Neuronal stem cell (in vitro differentiated cells): ENCODE measurements around the gene COPS7A.
A peak's percentile ranks its signal among the peaks of the same experiment; 100 is the strongest.

Source experiments
- DNase-seq: peaks from one replicate; pipeline ENCODE4 v3.0.0-alpha.2; 2013; ENCODE audit warnings: low spot score
- H2AFZ ChIP-seq: one replicate; pipeline ENCODE4 v1.6.1; 2013; ENCODE audit warnings: mild to moderate bottlenecking, low read length, inconsistent platforms
- H2AK5ac ChIP-seq: 2 replicates; pipeline ENCODE4 v1.6.1; 2013; ENCODE audit warnings: low read depth, mild to moderate bottlenecking, inconsistent platforms, low read length, moderate library complexity, mixed read lengths
- H2BK120ac ChIP-seq: 2 replicates; pipeline ENCODE4 v1.6.1; 2013; ENCODE audit warnings: low read depth, mild to moderate bottlenecking, inconsistent platforms, low read length, moderate library complexity, mixed read lengths
- H2BK12ac ChIP-seq: one replicate; pipeline ENCODE4 v1.6.1; 2013; ENCODE audit warnings: low read length, inconsistent platforms
- H2BK15ac ChIP-seq: 2 replicates; pipeline ENCODE4 v1.6.1; 2013; ENCODE audit warnings: mild to moderate bottlenecking, low read length, inconsistent platforms, mixed read lengths
- H2BK5ac ChIP-seq: one replicate; pipeline ENCODE4 v1.6.1; 2013; ENCODE audit warnings: inconsistent platforms, mild to moderate bottlenecking, low read length, moderate library complexity
- H3K14ac ChIP-seq: one replicate; pipeline ENCODE4 v1.6.1; 2013; ENCODE audit warnings: low read length, inconsistent platforms
- H3K18ac ChIP-seq: 2 replicates; pipeline ENCODE4 v1.6.1; 2013; ENCODE audit warnings: low read length, inconsistent platforms
- H3K23ac ChIP-seq: 2 replicates; pipeline ENCODE4 v1.6.1; 2013; ENCODE audit warnings: low read depth, mild to moderate bottlenecking, mixed read lengths, low read length, inconsistent platforms; ENCODE audit not compliant: poor library complexity
- H3K27ac ChIP-seq: replicated peaks from 3 replicates; pipeline ENCODE4 v1.5.1; 2013; ENCODE audit warnings: low read length, inconsistent platforms
- H3K27me3 ChIP-seq, 3 experiments: 2 replicates each; pipeline ENCODE4 v1.6.1; 2013; ENCODE audit warnings: low read length in 3 of 3, mild to moderate bottlenecking in 2 of 3, inconsistent platforms in 1 of 3, low read depth in 1 of 3, mixed read lengths in 1 of 3, moderate library complexity in 1 of 3; ENCODE audit not compliant: control insufficient read depth in 3 of 3, insufficient read depth in 3 of 3
- H3K36me3 ChIP-seq, 2 donors: replicated peaks in 1 of 2; 2 replicates each; pipeline ENCODE4 v1.6.1; 2013; ENCODE audit warnings: low read length in 2 of 2; ENCODE audit not compliant: control insufficient read depth in 2 of 2, insufficient read depth in 2 of 2
- H3K4ac ChIP-seq: 2 replicates; pipeline ENCODE4 v1.6.1; 2013; ENCODE audit warnings: inconsistent platforms, mild to moderate bottlenecking, low read length, moderate library complexity
- H3K4me1 ChIP-seq, 2 donors: 1 replicate in 1 of 2; 2 replicates in 1 of 2; pipeline ENCODE4 v1.6.1; 2013; ENCODE audit warnings: low read length in 2 of 2, low read depth in 1 of 2; ENCODE audit not compliant: control insufficient read depth in 2 of 2, insufficient read depth in 1 of 2
- H3K4me2 ChIP-seq: one replicate; pipeline ENCODE4 v1.6.1; 2013; ENCODE audit warnings: mild to moderate bottlenecking, low read length, inconsistent platforms; ENCODE audit not compliant: insufficient read depth, poor library complexity, severe bottlenecking
- H3K4me3 ChIP-seq, 2 donors: 2 replicates each; pipeline ENCODE4 v1.5.1; 2013; ENCODE audit warnings: low read length in 2 of 2, mild to moderate bottlenecking in 2 of 2, inconsistent platforms in 1 of 2, moderate library complexity in 1 of 2
- H3K79me1 ChIP-seq: one replicate; pipeline ENCODE4 v1.6.1; 2013; ENCODE audit warnings: low read depth, mild to moderate bottlenecking, inconsistent platforms, low read length, moderate library complexity
- H3K9ac ChIP-seq: one replicate; pipeline ENCODE4 v1.6.1; 2013; ENCODE audit warnings: mild to moderate bottlenecking, low read depth, low read length, inconsistent platforms; ENCODE audit not compliant: poor library complexity
- H3K9me3 ChIP-seq, 2 donors: replicated peaks in 1 of 2; 2 replicates each; pipeline versions ENCODE3 to v1.6.1; 2013; ENCODE audit warnings: low read length in 2 of 2, mild to moderate bottlenecking in 2 of 2, inconsistent platforms in 1 of 2, low read depth in 1 of 2, mixed read lengths in 1 of 2, moderate library complexity in 1 of 2; ENCODE audit not compliant: control insufficient read depth in 2 of 2, insufficient read depth in 1 of 2
- H4K8ac ChIP-seq: one replicate; pipeline ENCODE4 v1.6.1; 2013; ENCODE audit warnings: low read depth, mild to moderate bottlenecking, inconsistent platforms, low read length, moderate library complexity
- H4K91ac ChIP-seq: one replicate; pipeline ENCODE4 v1.6.1; 2013; ENCODE audit warnings: low read length, low read depth, mild to moderate bottlenecking, inconsistent platforms; ENCODE audit not compliant: poor library complexity
- WGBS, 2 donors: extraction: QIAGEN DNeasy Blood & Tissue Kit; methylation state at CpG; one replicate each; pipeline ENCODE4 v1.1.7; 2013; ENCODE audit warnings: missing lambda C conversion rate in 2 of 2, mixed read lengths in 1 of 2; ENCODE audit not compliant: insufficient read length in 2 of 2, insufficient replicate concordance in 1 of 2; ENCODE audit errors: extremely low coverage in 2 of 2; 5-methylcytosine and 5-hydroxymethylcytosine counted together

COPS7A gene

DNA sequence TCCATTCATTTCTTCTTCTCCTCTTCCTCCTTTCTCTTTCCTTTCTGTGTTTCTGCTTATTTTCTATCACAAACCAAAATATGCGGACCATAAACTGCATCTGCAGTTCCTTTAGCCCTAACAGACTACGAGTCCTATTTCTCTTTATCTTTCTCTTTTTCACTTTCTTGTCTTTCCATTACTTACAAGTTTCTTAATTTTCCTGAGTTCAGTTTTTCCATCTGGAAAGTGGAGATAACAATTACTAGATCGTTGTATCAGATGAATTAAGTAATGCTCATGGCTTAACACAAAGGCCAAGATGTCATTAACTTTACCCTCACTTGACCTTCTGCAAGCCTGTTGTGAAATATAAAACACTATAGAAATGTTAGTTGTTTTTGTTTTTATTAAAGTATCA, 983 bp upstream of the COPS7A start:
- Histone ChIP-seq H3K4ac (no peak overlapping the region), H2AFZ (peak overlapping the region; percentile 84), H2BK12ac (no peak overlapping the region), H3K14ac (no peak overlapping the region), H3K27me3 (no peaks in the 10 kb centered on the region), H2AK5ac (no peak overlapping the region), H3K79me1 (no peaks in the 10 kb centered on the region), H3K23ac (no peak overlapping the region), H3K27ac (no peak overlapping the region), H4K8ac (no peak overlapping the region), H3K36me3 (peaks cover under 1 to 13% of the 10 kb centered on the region in 2 donors), H3K4me1 (peaks cover 3 to 5% of the 10 kb centered on the region in 2 donors), H3K4me3 (peak overlapping the region in 1 of 2 donors; percentile 76), H2BK120ac (no peak overlapping the region), H2BK5ac (no peak overlapping the region), H3K9ac (no peak overlapping the region), H2BK15ac (no peak overlapping the region), H3K18ac (no peak overlapping the region), H3K4me2 (no peak overlapping the region), H4K91ac (no peak overlapping the region), H3K9me3 (no peaks in the 10 kb centered on the region)
- DNase-seq, result no peak
- WGBS, 2 donors, result no CpG with 5 or more reads among the region's 3 CpGs

DNA sequence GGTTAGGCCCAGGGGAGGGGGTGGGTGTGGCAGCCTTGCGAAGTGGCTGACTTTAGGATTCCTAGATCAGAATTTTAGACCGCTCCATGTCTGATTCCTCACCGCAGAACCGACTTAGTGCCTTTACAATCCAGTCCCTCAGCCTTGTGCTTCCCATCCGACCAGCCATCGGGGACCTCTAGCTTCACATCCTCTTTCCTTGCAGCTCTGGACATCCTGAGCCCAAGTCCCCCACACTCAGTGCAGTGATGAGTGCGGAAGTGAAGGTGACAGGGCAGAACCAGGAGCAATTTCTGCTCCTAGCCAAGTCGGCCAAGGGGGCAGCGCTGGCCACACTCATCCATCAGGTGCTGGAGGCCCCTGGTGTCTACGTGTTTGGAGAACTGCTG, 557 bp downstream of the COPS7A start:
- H2BK12ac ChIP-seq, result peak overlapping the region; percentile 0
- H3K27ac ChIP-seq, result peak overlapping the region; percentile 82
- peak overlapping the region; percentile 88 for H3K4me2 ChIP-seq
- peaks cover 10 to 29% of the 10 kb centered on the region in 2 donors for H3K36me3 ChIP-seq
- H2BK5ac ChIP-seq, result no peak overlapping the region
- H3K9ac ChIP-seq, result peak overlapping the region; percentile 82
- no peak overlapping the region for H2BK15ac ChIP-seq
- WGBS, 2 donors, result no CpG with 5 or more reads among the region's 10 CpGs
- H3K18ac ChIP-seq, result peak overlapping the region; percentile 49
- peak overlapping the region; percentile 83 for H3K23ac ChIP-seq
- peak overlapping the region; percentile 76 to 80 for H3K4me3 ChIP-seq
- H2BK120ac ChIP-seq, result no peak overlapping the region
- peak overlapping the region; percentile 84 for H2AFZ ChIP-seq
- peak overlapping the region; percentile 13 for H2AK5ac ChIP-seq
- no peak overlapping the region for H4K91ac ChIP-seq
- no peak overlapping the region for H4K8ac ChIP-seq
- no peaks in the 10 kb centered on the region for H3K9me3 ChIP-seq
- H3K27me3 ChIP-seq, result no peaks in the 10 kb centered on the region
- H3K79me1 ChIP-seq, result peaks cover under 1% of the 10 kb centered on the region
- H3K4ac ChIP-seq, result no peak overlapping the region
- H3K4me1 ChIP-seq, result peaks cover 3 to 5% of the 10 kb centered on the region in 2 donors
- no peak for DNase-seq
- H3K14ac ChIP-seq, result peak overlapping the region; percentile 5

DNA sequence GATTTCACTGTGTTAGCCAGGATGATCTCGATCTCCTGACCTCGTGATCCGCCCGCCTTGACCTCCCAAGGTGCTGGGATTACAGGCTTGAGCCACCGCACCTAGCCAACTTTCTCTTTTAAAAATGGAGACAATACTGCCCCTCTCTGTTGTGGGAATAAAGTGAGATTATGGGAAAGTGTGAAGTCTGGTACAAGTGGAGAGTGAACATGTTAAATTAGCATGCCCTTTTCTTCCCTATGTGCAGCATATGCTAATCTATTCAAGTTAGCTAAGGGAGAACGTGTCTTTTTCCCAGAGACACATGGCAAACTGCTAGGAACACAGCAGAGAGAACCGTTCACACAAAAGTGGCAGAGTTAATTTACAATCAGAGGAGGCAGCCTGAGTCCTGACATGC, 1.5 kb downstream of the COPS7A start:
- no peak overlapping the region for H2AK5ac ChIP-seq
- H3K9me3 ChIP-seq, result no peaks in the 10 kb centered on the region
- peaks cover 1% of the 10 kb centered on the region for H3K79me1 ChIP-seq
- DNase-seq, result no peak
- no peak overlapping the region for H4K91ac ChIP-seq
- no peak overlapping the region for H3K27ac ChIP-seq
- H3K23ac ChIP-seq, result no peak overlapping the region
- H3K36me3 ChIP-seq, result peaks cover 14 to 38% of the 10 kb centered on the region in 2 donors
- no peak overlapping the region for H2BK15ac ChIP-seq
- H3K4me1 ChIP-seq, result peaks cover 3 to 5% of the 10 kb centered on the region in 2 donors
- no peak overlapping the region for H2BK12ac ChIP-seq
- H2AFZ ChIP-seq, result no peak overlapping the region
- no peaks in the 10 kb centered on the region for H3K27me3 ChIP-seq
- no peak overlapping the region for H3K4me3 ChIP-seq
- no CpG with 5 or more reads among the region's 7 CpGs for WGBS, 2 donors
- H3K4me2 ChIP-seq, result no peak overlapping the region
- H2BK5ac ChIP-seq, result no peak overlapping the region
- no peak overlapping the region for H3K9ac ChIP-seq
- H3K18ac ChIP-seq, result no peak overlapping the region
- H3K14ac ChIP-seq, result no peak overlapping the region
- H2BK120ac ChIP-seq, result no peak overlapping the region
- no peak overlapping the region for H4K8ac ChIP-seq
- H3K4ac ChIP-seq, result no peak overlapping the region

- Histone ChIP-seq H3K14ac (no peak overlapping the region), H2BK12ac (no peak overlapping the region), H3K4me3 (peak overlapping the region in 1 of 2 donors; percentile 11), H2AFZ (no peak overlapping the region), H2BK15ac (no peak overlapping the region), H4K91ac (peak overlapping the region; percentile 64), H2BK120ac (no peak overlapping the region), H2BK5ac (no peak overlapping the region), H3K18ac (no peak overlapping the region), H3K4me1 (peaks cover 3 to 5% of the 10 kb centered on the region in 2 donors), H3K4me2 (no peak overlapping the region), H3K36me3 (peaks cover 29 to 62% of the 10 kb centered on the region in 2 donors), H2AK5ac (peak overlapping the region; percentile 72), H3K4ac (no peak overlapping the region), H3K27ac (no peak overlapping the region), H3K79me1 (peaks cover 2% of the 10 kb centered on the region), H3K23ac (peak overlapping the region; percentile 52), H3K9ac (peak overlapping the region; percentile 3), H4K8ac (no peak overlapping the region), H3K27me3 (no peaks in the 10 kb centered on the region), H3K9me3 (no peaks in the 10 kb centered on the region)
- no peak for DNase-seq
- WGBS, 2 donors, result no CpG with 5 or more reads among the region's 18 CpGs
Observed at GRCh38 chr12:6729186-6729585, 5.3 kb downstream of the COPS7A start.
